Prostate gland (tissue), 2 donors: ENCODE data around the gene ENDOV.

Experiments
- CTCF ChIP-seq, 4 experiments: fragments of 200-600 bp in 2 of 4; fragments of 450-650 bp in 2 of 4; sonication (generic) in 2 of 4; IDR thresholded peaks; 1 replicate in 3 of 4; 2 replicates in 1 of 4; pipeline ENCODE4 v1.5.1; 2016 to 2019; ENCODE audit warnings: antibody characterized with exemption in 4 of 4, mild to moderate bottlenecking in 2 of 4, moderate library complexity in 2 of 4
- POLR2A ChIP-seq: fragments of 450-650 bp; IDR thresholded peaks from one replicate; pipeline ENCODE4 v1.6.1; 2016; ENCODE audit warnings: antibody characterized with exemption, mild to moderate bottlenecking
- POLR2AphosphoS5 ChIP-seq: sonication (generic); formaldehyde crosslinking; IDR thresholded peaks from one replicate; pipeline ENCODE4 v1.6.1; 2017; ENCODE audit warnings: antibody characterized with exemption

- TF ChIP-seq POLR2A (no peak), CTCF (IDR thresholded peaks at IDR 0.05) (no peak), POLR2AphosphoS5 (no peak)
Observed at GRCh38 chr17:80432961-80433550, 18.1 kb downstream of the ENDOV start.
